Spleen (tissue), 11 donors: ENCODE data around the gene THOC6. TPM values are rescaled to one million over a fixed set of nuclear protein-coding genes. Genes with fewer than 3 reads are reported as not detected.
A peak's percentile ranks its signal among the peaks of the same experiment; 100 is the strongest.

Experiments used
- DNase-seq: peaks from one replicate; pipeline ENCODE4 v3.0.0-alpha.2; 2020
- H3K27ac ChIP-seq, 8 donors: fragments of 200-600 bp; sonication (generic) in 7 of 8; 1 replicate in 4 of 8; 2 replicates in 4 of 8; pipeline versions ENCODE4 v1.5.0 to v1.8.0; 2016 to 2021; ENCODE audit warnings: inconsistent platforms in 4 of 8, mild to moderate bottlenecking in 4 of 8, moderate library complexity in 1 of 8
- H3K27me3 ChIP-seq, 7 donors: fragments of 200-600 bp; sonication (generic) in 6 of 7; replicated peaks in 1 of 7; 1 replicate in 4 of 7; 2 replicates in 3 of 7; pipeline versions ENCODE4 v1.5.0 to v1.8.0; 2016 to 2021; ENCODE audit warnings: inconsistent platforms in 3 of 7, mild to moderate bottlenecking in 1 of 7
- H3K36me3 ChIP-seq, 6 donors: fragments of 200-600 bp; sonication (generic) in 5 of 6; 1 replicate in 4 of 6; 2 replicates in 2 of 6; pipeline versions ENCODE4 v1.5.0 to v1.8.0; 2016 to 2021; ENCODE audit warnings: inconsistent platforms in 2 of 6
- H3K4me1 ChIP-seq, 6 donors: fragments of 200-600 bp; sonication (generic) in 5 of 6; 1 replicate in 3 of 6; 2 replicates in 3 of 6; pipeline versions ENCODE4 v1.5.0 to v1.8.0; 2016 to 2021; ENCODE audit warnings: inconsistent platforms in 3 of 6
- H3K4me3 ChIP-seq, 8 donors: fragments of 200-600 bp; sonication (generic) in 7 of 8; 1 replicate in 4 of 8; 2 replicates in 4 of 8; pipeline versions ENCODE4 v1.5.0 to v1.8.0; 2016 to 2021; ENCODE audit warnings: inconsistent platforms in 4 of 8, mild to moderate bottlenecking in 4 of 8, moderate library complexity in 2 of 8
- H3K9me3 ChIP-seq, 8 donors: fragments of 200-600 bp; sonication (generic) in 7 of 8; 1 replicate in 4 of 8; 2 replicates in 4 of 8; pipeline versions ENCODE4 v1.5.0 to v1.8.0; 2016 to 2021; ENCODE audit warnings: inconsistent platforms in 4 of 8
- POLR2A ChIP-seq, 3 donors: fragments of 450-650 bp; IDR thresholded peaks; one replicate each; pipeline ENCODE4 v1.5.1; 2017; ENCODE audit warnings: antibody characterized with exemption in 3 of 3, mild to moderate bottlenecking in 1 of 3
- POLR2AphosphoS5 ChIP-seq, 3 donors: sonication (generic); formaldehyde crosslinking; IDR thresholded peaks; one replicate each; pipeline ENCODE4 v1.5.1; 2017; ENCODE audit warnings: antibody characterized with exemption in 3 of 3
- WGBS, 5 donors: extraction: QIAGEN DNeasy Blood & Tissue Kit in 3 of 5; methylation state at CpG; one replicate each; pipeline versions ENCODE4 v1.1.5 to v1.1.7; 2013 to 2018; 5-methylcytosine and 5-hydroxymethylcytosine counted together
- intact Hi-C: fragments of 100-400 bp; cut with DNase I; formaldehyde crosslinking; loops from one replicate; pipeline ENCODE4 v1.15.0; 2023; ENCODE audit warnings: low total_unique reads
- polyA plus RNA-seq, 3 donors: library from polyadenylated mRNA; stranded (reverse); fragments of 200-250 nt; gene quantifications; one replicate each; pipeline ENCODE4 v1.2.1, GENCODE V29; 2013
- total RNA-seq, 7 donors: library from RNA; depleted of rRNA in 3 of 7; stranded (reverse); fragments of >200 nt in 3 of 7; fragmentation: NEBNext Ultra II Directional in 4 of 7; extraction: Animal tissue kit (Norgen Biotek cat#: 25700) in 4 of 7; gene quantifications; one replicate each; pipeline versions ENCODE4 v1.1.0 to v1.2.1, GENCODE V29; 2016 to 2021
- TF ChIP-seq, protein P1 (sequence below), 11 experiments: fragments of 200-600 bp in 7 of 11; fragments of 450-650 bp in 4 of 11; sonication (generic) in 4 of 11; IDR thresholded peaks in 8 of 11; conservative IDR thresholded peaks in 3 of 11; 1 replicate in 7 of 11; 2 replicates in 4 of 11; pipeline versions ENCODE4 v1.4.0 to v1.8.0; 2016 to 2021; ENCODE audit warnings: antibody characterized with exemption in 11 of 11, inconsistent platforms in 4 of 11, mild to moderate bottlenecking in 1 of 11
- donor health status: healthy with polysubstance abuse.
- donor health status: DM: no; HTN: no; CAD: no; lungs with moderate emphysema.
- donor health status: DM: no; HTN: no; CAD: no.
- donor health status: Bipolar disorder and iron deficiency.
- donor health status: healthy.
- donor health status: DM: no; HTN: no; CAD: no.
- donor health status: DM: yes; HTN: yes; CAD: no.

Gene THOC6
- total and polyA plus RNA-seq, 10 donors = 19.3 to 57.2 (median 28.2) TPM

DNA sequence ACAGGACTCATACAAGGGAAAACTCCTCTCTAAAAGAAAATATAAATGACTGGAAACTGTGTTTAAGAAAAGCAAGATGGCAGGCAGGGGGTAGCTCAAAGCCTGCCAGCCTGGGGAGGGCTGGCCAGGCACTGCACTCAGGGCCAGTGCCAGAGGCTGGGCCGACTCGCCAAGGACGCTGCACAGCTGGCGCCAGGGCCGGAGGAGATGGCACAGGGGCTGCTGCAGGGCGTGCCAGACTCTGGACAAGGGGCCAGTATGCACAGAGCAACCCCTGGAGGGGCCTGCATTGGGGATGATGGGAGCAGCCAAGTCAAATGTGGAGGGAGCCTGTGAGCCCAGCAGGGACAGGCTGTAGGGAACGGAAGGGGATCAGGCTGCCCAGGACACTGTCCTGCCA, 47.6 kb upstream of the THOC6 start:
- H3K9me3 ChIP-seq = no peaks in the 10 kb centered on the region
- 89 to 94% (median 93%) methylated on average over 7 of the region's 7 CpGs for WGBS, 5 donors
- intact Hi-C loops = no loop called here
- DNase-seq = no peak
- peaks cover 0 to 65% (median 0%) of the 10 kb centered on the region in 6 donors for H3K36me3 ChIP-seq
- peaks cover 0 to 13% (median 5%) of the 10 kb centered on the region in 7 donors for H3K27me3 ChIP-seq
- H3K27ac ChIP-seq = no peak overlapping the region
- H3K4me1 ChIP-seq = peaks cover 5 to 29% (median 19%) of the 10 kb centered on the region in 6 donors
- H3K4me3 ChIP-seq = no peak overlapping the region
- TF ChIP-seq POLR2A (IDR thresholded peaks at IDR 0.05) (no peak), POLR2AphosphoS5 (IDR thresholded peaks at IDR 0.05) (no peak)
- TF ChIP-seq, protein P1, sequence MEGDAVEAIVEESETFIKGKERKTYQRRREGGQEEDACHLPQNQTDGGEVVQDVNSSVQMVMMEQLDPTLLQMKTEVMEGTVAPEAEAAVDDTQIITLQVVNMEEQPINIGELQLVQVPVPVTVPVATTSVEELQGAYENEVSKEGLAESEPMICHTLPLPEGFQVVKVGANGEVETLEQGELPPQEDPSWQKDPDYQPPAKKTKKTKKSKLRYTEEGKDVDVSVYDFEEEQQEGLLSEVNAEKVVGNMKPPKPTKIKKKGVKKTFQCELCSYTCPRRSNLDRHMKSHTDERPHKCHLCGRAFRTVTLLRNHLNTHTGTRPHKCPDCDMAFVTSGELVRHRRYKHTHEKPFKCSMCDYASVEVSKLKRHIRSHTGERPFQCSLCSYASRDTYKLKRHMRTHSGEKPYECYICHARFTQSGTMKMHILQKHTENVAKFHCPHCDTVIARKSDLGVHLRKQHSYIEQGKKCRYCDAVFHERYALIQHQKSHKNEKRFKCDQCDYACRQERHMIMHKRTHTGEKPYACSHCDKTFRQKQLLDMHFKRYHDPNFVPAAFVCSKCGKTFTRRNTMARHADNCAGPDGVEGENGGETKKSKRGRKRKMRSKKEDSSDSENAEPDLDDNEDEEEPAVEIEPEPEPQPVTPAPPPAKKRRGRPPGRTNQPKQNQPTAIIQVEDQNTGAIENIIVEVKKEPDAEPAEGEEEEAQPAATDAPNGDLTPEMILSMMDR (IDR thresholded peaks at IDR 0.05 in 8 of 11, conservative IDR thresholded peaks at IDR 0.05 in 3 of 11) = no peak

DNA sequence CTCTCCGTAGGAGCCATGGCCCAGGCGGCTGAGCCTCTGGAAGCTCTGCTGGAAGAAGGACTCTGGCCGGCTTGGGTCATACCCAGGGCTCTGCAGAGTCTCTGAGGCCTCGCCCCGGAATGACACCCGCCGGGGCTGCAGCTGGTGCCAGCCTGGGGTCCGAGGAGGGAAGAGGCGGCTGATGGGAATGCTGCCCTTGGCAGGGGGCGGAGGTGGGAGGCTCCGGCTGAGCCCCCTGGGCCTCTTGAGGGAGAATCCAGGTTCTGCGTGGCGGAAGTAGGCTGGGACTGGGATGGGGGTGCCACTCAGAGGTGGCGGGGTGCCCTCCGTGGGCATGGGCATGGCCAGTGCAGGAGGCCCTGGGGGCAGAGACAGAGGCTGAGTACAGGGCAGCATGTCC, 47.2 kb upstream of the THOC6 start:
- no peak for DNase-seq
- intact Hi-C loops = no loop called here
- H3K36me3 ChIP-seq = peaks cover 0 to 61% (median 0%) of the 10 kb centered on the region in 6 donors
- 85 to 99% (median 95%) methylated on average over 10 to 15 of the region's 15 CpGs for WGBS, 5 donors
- peaks cover 0 to 13% (median 5%) of the 10 kb centered on the region in 7 donors for H3K27me3 ChIP-seq
- no peak overlapping the region for H3K27ac ChIP-seq
- H3K4me1 ChIP-seq = peaks cover 6 to 29% (median 21%) of the 10 kb centered on the region in 6 donors
- TF ChIP-seq, protein P1 (IDR thresholded peaks at IDR 0.05 in 8 of 11, conservative IDR thresholded peaks at IDR 0.05 in 3 of 11) = no peak
- no peak for TF ChIP-seq POLR2A (IDR thresholded peaks at IDR 0.05)
- TF ChIP-seq POLR2AphosphoS5 (IDR thresholded peaks at IDR 0.05) = no peak
- H3K9me3 ChIP-seq = no peaks in the 10 kb centered on the region
- H3K4me3 ChIP-seq = no peak overlapping the region

DNA sequence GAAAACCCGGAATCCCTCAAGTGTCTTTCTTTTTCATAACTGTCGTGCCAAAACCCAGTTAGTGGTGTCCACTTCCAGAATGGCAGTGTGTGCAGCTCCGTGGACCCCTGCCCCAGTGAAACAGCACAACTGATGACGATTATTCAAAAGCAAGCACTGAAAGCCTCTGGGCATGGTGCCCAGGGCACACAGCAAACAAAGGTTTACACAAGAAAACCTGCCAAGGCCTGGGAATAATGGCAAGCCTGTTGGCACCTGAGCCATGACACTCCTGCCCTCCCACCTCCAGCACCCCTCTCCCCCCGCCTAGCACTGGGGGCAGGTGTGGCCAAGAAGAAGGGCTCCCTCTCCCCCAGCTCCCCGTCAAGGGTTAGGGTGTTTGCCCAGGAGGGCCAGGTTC, 46.4 kb upstream of the THOC6 start:
- Histone ChIP-seq H3K27me3 (peaks cover 0 to 13% (median 5%) of the 10 kb centered on the region in 7 donors), H3K27ac (no peak overlapping the region), H3K9me3 (no peaks in the 10 kb centered on the region), H3K4me1 (peaks cover 6 to 33% (median 21%) of the 10 kb centered on the region in 6 donors), H3K36me3 (peaks cover 0 to 53% (median 0%) of the 10 kb centered on the region in 6 donors), H3K4me3 (no peak overlapping the region)
- intact Hi-C loops = no loop called here
- TF ChIP-seq POLR2A (IDR thresholded peaks at IDR 0.05) = no peak
- TF ChIP-seq, protein P1 (IDR thresholded peaks at IDR 0.05 in 8 of 11, conservative IDR thresholded peaks at IDR 0.05 in 3 of 11) = no peak
- no peak for TF ChIP-seq POLR2AphosphoS5 (IDR thresholded peaks at IDR 0.05)
- WGBS, 5 donors = 85 to 98% (median 95%) methylated on average over 5 to 6 of the region's 6 CpGs
- DNase-seq = no peak

DNA sequence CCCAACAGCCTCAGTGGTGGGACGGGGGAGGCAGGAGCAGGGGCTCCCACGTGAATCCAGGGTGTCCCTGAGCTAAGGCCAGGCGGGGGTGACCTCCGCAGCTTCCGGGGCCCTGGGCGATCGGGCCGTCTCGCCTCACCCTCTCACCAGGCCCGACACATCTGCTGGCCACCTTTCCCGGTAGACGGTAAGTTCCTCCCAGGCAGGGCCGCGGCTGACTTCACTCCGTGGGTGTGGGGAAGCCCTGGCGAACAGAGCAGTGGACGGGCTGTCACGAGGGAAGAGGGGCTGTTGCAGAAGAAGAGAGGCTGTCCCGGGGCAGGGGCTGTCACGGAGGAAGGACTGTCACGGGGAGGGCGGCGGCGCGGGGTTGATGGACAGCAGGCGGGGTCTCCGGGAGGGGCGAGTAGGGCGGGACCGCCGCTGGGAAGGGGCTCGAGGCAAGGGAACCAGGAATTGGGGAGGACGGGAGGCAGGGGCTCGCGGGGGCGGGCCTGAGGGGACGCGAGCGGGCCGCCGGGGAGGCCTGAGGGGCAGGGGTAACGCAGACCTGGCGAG, 44.1 kb upstream of the THOC6 start:
- peak overlapping the region in 4 of 8 donors; percentile 89 to 94 (median 92) for H3K27ac ChIP-seq
- H3K9me3 ChIP-seq = no peaks in the 10 kb centered on the region
- H3K4me1 ChIP-seq = peaks cover 16 to 53% (median 35%) of the 10 kb centered on the region in 6 donors
- H3K36me3 ChIP-seq = peaks cover 0 to 30% (median 0%) of the 10 kb centered on the region in 6 donors
- DNase-seq = no peak
- WGBS, 5 donors = 1 to 13% (median 7%) methylated on average over 23 to 43 of the region's 43 CpGs
- peaks cover 0 to 19% (median 5%) of the 10 kb centered on the region in 7 donors for H3K27me3 ChIP-seq
- intact Hi-C loops = no loop called here
- H3K4me3 ChIP-seq = peak overlapping the region; percentile 49 to 90 (median 73)
- TF ChIP-seq POLR2AphosphoS5 (IDR thresholded peaks at IDR 0.05) = no peak
- no peak for TF ChIP-seq POLR2A (IDR thresholded peaks at IDR 0.05)
- TF ChIP-seq, protein P1 (IDR thresholded peaks at IDR 0.05 in 8 of 11, conservative IDR thresholded peaks at IDR 0.05 in 3 of 11) = no peak
